GM23338 (cell line): Measurements from ENCODE around the gene CGB2. TPM values are rescaled to one million over a fixed set of nuclear protein-coding genes. Genes with fewer than 3 reads are reported as not detected.
"Not testable (repeated sequence)": the region's sequence is repeated elsewhere in the genome, so short reads cannot be mapped to it uniquely, and the experiment has no call there.

Experiments used
- ATAC-seq: fragments of 200-7000 bp; cut with Tn5 transposase; 3 replicates; pipeline ENCODE4 v1.9.1; 2020
- DNase-seq: peaks from one replicate; pipeline ENCODE4 v3.0.0-alpha.2; 2015; ENCODE audit warnings: low spot score
- H2AFZ ChIP-seq: fragments of 200-600 bp; sonication (generic); 2 replicates; pipeline ENCODE4 v1.8.0; 2016; ENCODE audit warnings: antibody characterized with exemption, mild to moderate bottlenecking, moderate library complexity
- H3F3A ChIP-seq: fragments of 200-600 bp; sonication (generic); replicated peaks from 2 replicates; pipeline ENCODE4 v1.8.0; 2017; ENCODE audit warnings: antibody characterized with exemption, mixed run types, low read depth
- H3K27ac ChIP-seq: fragments of 200-600 bp; sonication (generic); 2 replicates; pipeline ENCODE4 v1.6.1; 2016; ENCODE audit warnings: low read depth
- H3K27me3 ChIP-seq: fragments of 200-600 bp; sonication (generic); 2 replicates; pipeline ENCODE4 v1.8.0; 2016; ENCODE audit warnings: mild to moderate bottlenecking, mixed run types, moderate library complexity; ENCODE audit not compliant: insufficient read depth
- H3K36me3 ChIP-seq: fragments of 200-600 bp; sonication (generic); 2 replicates; pipeline ENCODE4 v1.8.0; 2016; ENCODE audit warnings: mild to moderate bottlenecking; ENCODE audit not compliant: insufficient read depth
- H3K4me1 ChIP-seq: fragments of 200-600 bp; sonication (generic); 2 replicates; pipeline ENCODE4 v1.8.0; 2016; ENCODE audit warnings: mild to moderate bottlenecking, moderate library complexity; ENCODE audit not compliant: insufficient read depth
- H3K4me2 ChIP-seq: fragments of 200-600 bp; sonication (generic); 2 replicates; pipeline ENCODE4 v1.7.1; 2017; ENCODE audit warnings: mixed run types
- H3K4me3 ChIP-seq: fragments of 200-600 bp; sonication (generic); 2 replicates; pipeline ENCODE4 v1.6.1; 2016; ENCODE audit warnings: mixed run types
- H3K79me2 ChIP-seq: fragments of 200-600 bp; sonication (generic); replicated peaks from 2 replicates; pipeline ENCODE4 v1.8.0; 2017; ENCODE audit warnings: mild to moderate bottlenecking; ENCODE audit not compliant: insufficient read depth
- H3K9me2 ChIP-seq: fragments of 200-600 bp; sonication (generic); 2 replicates; pipeline ENCODE4 v1.8.0; 2017; ENCODE audit not compliant: insufficient read depth
- H4K20me1 ChIP-seq: fragments of 200-600 bp; sonication (generic); replicated peaks from 2 replicates; pipeline ENCODE4 v1.8.0; 2017; ENCODE audit warnings: mild to moderate bottlenecking; ENCODE audit not compliant: insufficient read depth
- H3K27ac Mint-ChIP-seq: 2 replicates; pipeline ENCODE4 v1.8.0; 2020; ENCODE audit warnings: inconsistent platforms, mild to moderate bottlenecking, moderate library complexity, mixed read lengths
- H3K27me3 Mint-ChIP-seq: 3 replicates; pipeline ENCODE4 v1.8.0; 2022; ENCODE audit warnings: low read depth, mild to moderate bottlenecking, moderate library complexity, mixed read lengths, inconsistent platforms; ENCODE audit not compliant: insufficient read depth, poor library complexity
- H3K36me3 Mint-ChIP-seq: 3 replicates; pipeline ENCODE4 v1.8.0; 2021; ENCODE audit warnings: low read depth, mild to moderate bottlenecking, inconsistent platforms, moderate library complexity, mixed read lengths
- H3K4me1 Mint-ChIP-seq: 3 replicates; pipeline ENCODE4 v1.8.0; 2020; ENCODE audit warnings: mild to moderate bottlenecking, inconsistent platforms, mixed read lengths
- H3K4me3 Mint-ChIP-seq: 3 replicates; pipeline ENCODE4 v1.8.0; 2021; ENCODE audit warnings: moderate library complexity, mild to moderate bottlenecking, inconsistent platforms, mixed read lengths
- H3K9me3 Mint-ChIP-seq: 3 replicates; pipeline ENCODE4 v1.8.0; 2020; ENCODE audit warnings: moderate library complexity, mild to moderate bottlenecking, inconsistent platforms, mixed read lengths
- EZH2phosphoT487 ChIP-seq: fragments of 200-600 bp; sonication (generic); IDR thresholded peaks from one replicate; pipeline ENCODE4 v1.8.1; 2018; ENCODE audit warnings: antibody characterized with exemption; ENCODE audit not compliant: unreplicated experiment
- NANOG ChIP-seq: IDR thresholded peaks from 2 replicates; pipeline ENCODE4 v1.6.1; 2016; ENCODE audit warnings: antibody characterized with exemption, borderline replicate concordance
- ZNF114 ChIP-seq: fragments of 250-450 bp; sonication (Bioruptor Pico); IDR thresholded peaks from 2 replicates; pipeline ENCODE4 v1.5.0; 2020; ENCODE audit warnings: mild to moderate bottlenecking, moderate library complexity
- polyA plus RNA-seq: library from polyadenylated mRNA; unstranded; fragments of >200 nt; fragmentation: Nextera tagmentation; extraction: Ambion mirVana; gene quantifications from 2 replicates; pipeline ENCODE4 v1.2.1, GENCODE V29; 2016
- total RNA-seq: library from RNA; depleted of rRNA; stranded (reverse); fragments of >200 nt; shearing (Covaris generic); gene quantifications from 2 replicates; pipeline ENCODE4 v1.2.3, GENCODE V29; 2014
- TF ChIP-seq, protein P1 (sequence below), 2 experiments: fragments of 200-600 bp in 1 of 2; sonication (generic) in 1 of 2; conservative IDR thresholded peaks; 2 replicates each; pipeline versions ENCODE4 v1.5.1 to v1.6.1; 2016 to 2017; ENCODE audit warnings: antibody characterized with exemption in 2 of 2, low read depth in 2 of 2, mild to moderate bottlenecking in 2 of 2, moderate library complexity in 1 of 2

CGB2 gene
- total and polyA plus RNA-seq, 2 experiments from 2014 or later: 0.57 TPM; not detected in 1

DNA sequence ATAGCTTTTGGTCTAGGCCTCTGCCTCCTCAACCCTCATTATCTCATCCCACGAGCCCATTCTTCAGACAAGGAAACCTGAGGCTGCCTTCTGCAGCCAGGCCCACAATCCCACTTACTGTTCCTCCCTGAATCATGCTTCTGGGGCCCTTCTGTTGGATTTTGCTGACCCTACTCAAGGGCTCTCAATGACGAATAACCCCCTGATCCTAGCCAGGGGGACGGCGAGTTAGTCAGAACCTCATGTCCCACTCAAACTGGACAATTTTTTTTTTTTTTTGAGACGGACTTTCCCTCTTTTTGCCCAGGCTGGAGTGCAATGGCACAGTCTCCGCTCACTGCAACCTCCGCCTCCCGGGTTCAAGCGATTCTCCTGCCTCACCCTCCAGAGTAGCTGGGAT lies 9.6 kb upstream of the CGB2 start (continued):
- TF ChIP-seq, protein P1, sequence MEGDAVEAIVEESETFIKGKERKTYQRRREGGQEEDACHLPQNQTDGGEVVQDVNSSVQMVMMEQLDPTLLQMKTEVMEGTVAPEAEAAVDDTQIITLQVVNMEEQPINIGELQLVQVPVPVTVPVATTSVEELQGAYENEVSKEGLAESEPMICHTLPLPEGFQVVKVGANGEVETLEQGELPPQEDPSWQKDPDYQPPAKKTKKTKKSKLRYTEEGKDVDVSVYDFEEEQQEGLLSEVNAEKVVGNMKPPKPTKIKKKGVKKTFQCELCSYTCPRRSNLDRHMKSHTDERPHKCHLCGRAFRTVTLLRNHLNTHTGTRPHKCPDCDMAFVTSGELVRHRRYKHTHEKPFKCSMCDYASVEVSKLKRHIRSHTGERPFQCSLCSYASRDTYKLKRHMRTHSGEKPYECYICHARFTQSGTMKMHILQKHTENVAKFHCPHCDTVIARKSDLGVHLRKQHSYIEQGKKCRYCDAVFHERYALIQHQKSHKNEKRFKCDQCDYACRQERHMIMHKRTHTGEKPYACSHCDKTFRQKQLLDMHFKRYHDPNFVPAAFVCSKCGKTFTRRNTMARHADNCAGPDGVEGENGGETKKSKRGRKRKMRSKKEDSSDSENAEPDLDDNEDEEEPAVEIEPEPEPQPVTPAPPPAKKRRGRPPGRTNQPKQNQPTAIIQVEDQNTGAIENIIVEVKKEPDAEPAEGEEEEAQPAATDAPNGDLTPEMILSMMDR (conservative IDR thresholded peaks at IDR 0.05; ENCODE audit: low read depth in 2 of 2): no peak
- TF ChIP-seq NANOG (no peak), ZNF114 (CRISPR knock-in tag) (no peak), EZH2phosphoT487 (no peak)

DNA sequence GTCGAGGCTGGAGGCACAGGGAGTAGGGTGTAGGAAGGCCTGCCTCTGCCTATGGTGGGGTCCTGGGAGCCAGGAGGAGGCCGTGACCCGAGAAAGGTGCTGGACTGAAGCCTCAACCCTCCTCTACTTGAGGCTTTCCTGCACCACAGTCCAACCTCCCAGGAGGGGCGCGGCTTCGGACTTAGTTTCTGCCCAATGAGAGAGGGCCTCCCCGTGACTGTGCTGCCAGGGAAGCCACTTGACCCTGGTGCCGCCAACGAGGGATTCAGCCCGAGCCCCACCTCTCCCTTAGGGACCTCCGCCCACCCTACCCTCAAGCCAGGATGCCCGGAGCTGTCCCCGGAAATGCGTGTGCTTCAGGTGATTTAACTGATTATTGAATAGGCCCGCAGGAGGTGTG lies 7.5 kb upstream of the CGB2 start, which contains the start of gene CGB3:
TSS of gene CGB3 (minus strand) at position 101 of the 400 bp plus-strand sequence. CDS start 362 bp downstream, outside the sequence.
- not testable (repeated sequence) for H3K79me2 ChIP-seq, H3F3A ChIP-seq, H4K20me1 ChIP-seq, ATAC-seq, H3K27ac Mint-ChIP-seq, H3K4me3 Mint-ChIP-seq, DNase-seq, H2AFZ ChIP-seq, H3K9me3 Mint-ChIP-seq, H3K9me2 ChIP-seq, H3K36me3 Mint-ChIP-seq, H3K36me3 ChIP-seq, H3K4me2 ChIP-seq, H3K4me3 ChIP-seq, H3K27ac ChIP-seq
- peaks cover 16% of the 10 kb centered on the region; the same call in 1 of the 2 replicates for H3K4me1 ChIP-seq
- Mint-ChIP-seq H3K27me3 (peaks cover 11% of the 10 kb centered on the region), H3K4me1 (peaks cover 14% of the 10 kb centered on the region)
- peaks cover 23% of the 10 kb centered on the region for H3K27me3 ChIP-seq

DNA sequence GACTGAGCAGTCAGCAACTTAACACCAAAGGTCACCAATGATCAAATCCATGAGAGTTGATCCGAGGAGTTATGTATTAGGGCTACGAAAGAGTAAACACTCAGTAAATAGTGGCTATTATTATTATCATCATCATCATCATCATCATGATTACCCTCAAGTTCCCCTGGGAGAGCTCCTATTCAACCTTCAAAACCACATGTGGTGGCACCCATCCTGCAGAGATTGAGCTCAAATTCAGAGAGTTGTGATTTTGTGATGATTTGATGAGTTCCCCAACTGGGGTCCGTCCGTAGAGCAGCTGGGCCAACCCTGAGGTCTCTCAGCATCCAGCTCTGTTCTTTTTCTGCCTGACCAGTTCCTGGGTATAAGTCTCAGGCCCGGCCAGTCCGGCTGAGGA lies 6.6 kb upstream of the CGB2 start:
- not testable (repeated sequence) for H3K36me3 ChIP-seq, H3K4me3 Mint-ChIP-seq, H3K36me3 Mint-ChIP-seq, H3K9me3 Mint-ChIP-seq, H3K4me2 ChIP-seq, H3K79me2 ChIP-seq, H3K27ac ChIP-seq, ATAC-seq, DNase-seq, H4K20me1 ChIP-seq, H3K27ac Mint-ChIP-seq, H3F3A ChIP-seq, H3K4me3 ChIP-seq, H3K9me2 ChIP-seq, H2AFZ ChIP-seq
- Histone ChIP-seq H3K27me3 (peaks cover 15% of the 10 kb centered on the region; the same call in 1 of the 2 replicates), H3K4me1 (peaks cover 11% of the 10 kb centered on the region; the same call in 1 of the 2 replicates)
- peaks cover 14% of the 10 kb centered on the region for H3K27me3 Mint-ChIP-seq
- peaks cover 10% of the 10 kb centered on the region for H3K4me1 Mint-ChIP-seq

DNA sequence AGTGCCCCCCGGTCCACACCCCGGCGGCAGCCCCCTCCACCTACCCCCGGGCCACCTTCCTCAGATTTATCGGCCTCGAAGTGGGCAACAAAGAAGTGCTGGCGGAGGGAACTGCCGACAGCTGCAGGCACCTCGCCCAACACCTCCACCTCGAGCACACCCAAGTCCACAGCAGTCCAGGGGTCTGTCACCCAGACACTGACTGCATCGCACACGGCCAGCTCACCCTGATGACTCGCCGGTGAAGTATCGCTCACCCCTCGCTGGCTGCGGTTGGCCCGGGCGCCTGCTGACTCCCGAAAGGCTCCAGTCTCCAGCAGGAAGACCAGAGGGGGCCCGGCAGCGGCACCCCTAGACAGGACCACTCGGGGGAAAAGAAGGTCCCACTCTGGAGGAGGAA lies 6.1 kb upstream of the CGB2 start:
- H4K20me1 ChIP-seq, H3K36me3 Mint-ChIP-seq, H3K4me3 Mint-ChIP-seq, H2AFZ ChIP-seq, H3K9me2 ChIP-seq, H3F3A ChIP-seq, H3K36me3 ChIP-seq, H3K27ac ChIP-seq, H3K4me2 ChIP-seq, H3K9me3 Mint-ChIP-seq, ATAC-seq, H3K4me1 Mint-ChIP-seq, H3K4me3 ChIP-seq, H3K79me2 ChIP-seq, H3K27ac Mint-ChIP-seq, H3K4me1 ChIP-seq, DNase-seq: not testable (repeated sequence)
- peaks cover 13% of the 10 kb centered on the region for H3K27me3 Mint-ChIP-seq
- H3K27me3 ChIP-seq: peaks cover 10% of the 10 kb centered on the region; the same call in 1 of the 2 replicates

DNA sequence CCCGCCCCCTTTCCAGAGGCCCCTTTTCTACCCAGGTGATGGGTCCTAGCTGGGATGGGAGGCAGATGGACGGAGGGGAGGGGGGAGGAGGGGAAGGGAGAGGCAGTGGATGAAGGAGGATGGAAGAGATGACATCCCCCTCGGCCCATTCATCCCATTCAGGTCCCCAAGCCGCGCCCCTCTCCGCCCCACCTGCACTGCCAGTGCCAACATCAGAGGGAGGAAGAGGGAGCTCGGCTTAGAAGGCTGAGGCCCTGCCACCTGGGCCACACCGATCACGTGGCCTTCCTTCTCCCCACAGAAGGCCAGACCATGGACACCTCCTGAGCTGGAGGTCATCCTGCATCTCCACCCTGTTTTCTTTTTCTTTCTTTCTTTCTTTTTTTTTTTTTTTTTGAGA lies 3.0 kb upstream of the CGB2 start:
- DNase-seq, H3K36me3 ChIP-seq, H3K4me3 Mint-ChIP-seq, H3K4me1 Mint-ChIP-seq, H3K9me2 ChIP-seq, H3K4me1 ChIP-seq, H3K36me3 Mint-ChIP-seq, H3K27me3 ChIP-seq, H3K27ac Mint-ChIP-seq, H3K27ac ChIP-seq, H4K20me1 ChIP-seq, H3K4me2 ChIP-seq, H3K9me3 Mint-ChIP-seq, H3F3A ChIP-seq, H3K4me3 ChIP-seq, ATAC-seq, H2AFZ ChIP-seq, H3K79me2 ChIP-seq: not testable (repeated sequence)
- peaks cover 13% of the 10 kb centered on the region for H3K27me3 Mint-ChIP-seq

DNA sequence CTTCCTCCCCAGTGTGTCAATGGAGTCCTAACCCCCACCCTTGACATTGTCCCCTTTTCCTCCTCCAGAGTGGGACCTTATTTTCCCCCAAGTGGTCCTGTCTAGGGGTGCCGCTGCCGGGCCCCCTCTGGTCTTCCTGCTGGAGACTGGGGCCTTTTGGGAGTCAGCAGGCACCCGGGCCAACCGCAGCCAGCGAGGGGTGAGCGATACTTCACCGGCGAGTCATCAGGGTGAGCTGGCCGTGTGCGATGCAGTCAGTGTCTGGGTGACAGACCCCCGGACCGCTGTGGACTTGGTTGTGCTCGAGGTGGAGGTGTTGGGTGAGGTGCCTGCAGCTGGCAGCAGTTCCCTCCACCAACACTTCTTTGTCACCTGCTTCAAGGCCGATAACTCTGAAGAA lies 1.9 kb upstream of the CGB2 start:
- not testable (repeated sequence) for H3K36me3 ChIP-seq, H3K27me3 ChIP-seq, H4K20me1 ChIP-seq, H3K4me1 Mint-ChIP-seq, H3K4me1 ChIP-seq, DNase-seq, H3K4me2 ChIP-seq, H3K4me3 ChIP-seq, H3K27ac Mint-ChIP-seq, ATAC-seq, H3K36me3 Mint-ChIP-seq, H3K4me3 Mint-ChIP-seq, H3K9me3 Mint-ChIP-seq, H3F3A ChIP-seq, H2AFZ ChIP-seq, H3K27ac ChIP-seq, H3K9me2 ChIP-seq, H3K79me2 ChIP-seq
- peaks cover 13% of the 10 kb centered on the region for H3K27me3 Mint-ChIP-seq
